MM.1S (cell line): ENCODE measurements around the gene C10orf53.

Experiments
- DNase-seq: peaks from one replicate; pipeline ENCODE4 v3.0.0-alpha.2; 2015
- H2AFZ ChIP-seq: fragments of 300-600 bp; sonication (generic); 2 replicates; pipeline ENCODE4 v1.6.0; 2016; ENCODE audit warnings: antibody characterized with exemption, low read length
- H3F3A ChIP-seq: fragments of 300-600 bp; sonication (generic); 2 replicates; pipeline ENCODE4 v1.6.1; 2016; ENCODE audit warnings: mild to moderate bottlenecking, antibody characterized with exemption, low read length, moderate library complexity, mixed read lengths; ENCODE audit not compliant: insufficient read depth
- H3K27ac ChIP-seq: fragments of 300-600 bp; sonication (generic); 2 replicates; pipeline ENCODE4 v1.5.1; 2016; ENCODE audit warnings: mild to moderate bottlenecking, low read length
- H3K27me3 ChIP-seq: fragments of 300-600 bp; sonication (generic); replicated peaks from 2 replicates; pipeline ENCODE4 v1.6.0; 2016; ENCODE audit warnings: low read length; ENCODE audit not compliant: insufficient read depth
- H3K36me3 ChIP-seq: fragments of 300-600 bp; sonication (generic); replicated peaks from 2 replicates; pipeline ENCODE4 v1.6.1; 2016; ENCODE audit warnings: mild to moderate bottlenecking, low read length, mixed read lengths; ENCODE audit not compliant: insufficient read depth
- H3K4me1 ChIP-seq: fragments of 300-600 bp; sonication (generic); 2 replicates; pipeline ENCODE4 v1.6.1; 2016; ENCODE audit warnings: low read length, mixed read lengths
- H3K4me2 ChIP-seq: fragments of 300-600 bp; sonication (generic); 2 replicates; pipeline ENCODE4 v1.6.0; 2016; ENCODE audit warnings: low read depth, low read length
- H3K4me3 ChIP-seq: fragments of 300-600 bp; sonication (generic); 2 replicates; pipeline ENCODE4 v1.5.1; 2016; ENCODE audit warnings: low read length, mixed read lengths
- H3K79me2 ChIP-seq: fragments of 300-600 bp; sonication (generic); 2 replicates; pipeline ENCODE4 v1.6.1; 2016; ENCODE audit warnings: mixed run types, low read length, mixed read lengths
- H3K9ac ChIP-seq: fragments of 300-600 bp; sonication (generic); 2 replicates; pipeline ENCODE4 v1.6.1; 2016; ENCODE audit warnings: low read length, mixed read lengths
- H3K9me2 ChIP-seq: fragments of 300-600 bp; sonication (generic); replicated peaks from 2 replicates; pipeline ENCODE4 v1.6.1; 2016; ENCODE audit warnings: mild to moderate bottlenecking, low read length, mixed read lengths; ENCODE audit not compliant: insufficient read depth
- H3K9me3 ChIP-seq: fragments of 300-600 bp; sonication (generic); replicated peaks from 2 replicates; pipeline ENCODE4 v1.6.1; 2016; ENCODE audit warnings: mild to moderate bottlenecking, low read length, mixed read lengths; ENCODE audit not compliant: insufficient read depth
- H4K20me1 ChIP-seq: fragments of 300-600 bp; sonication (generic); 2 replicates; pipeline ENCODE4 v1.6.1; 2016; ENCODE audit warnings: mild to moderate bottlenecking, low read length, moderate library complexity, mixed read lengths; ENCODE audit not compliant: insufficient read depth
- EZH2 ChIP-seq: fragments of 300-600 bp; sonication (generic); optimal IDR thresholded peaks from 2 replicates; pipeline ENCODE3; 2017; ENCODE audit warnings: low read depth, mild to moderate bottlenecking, antibody characterized with exemption, low read length, mixed read lengths
- EZH2phosphoT487 ChIP-seq: fragments of 300-600 bp; sonication (generic); IDR thresholded peaks from 2 replicates; pipeline ENCODE4 v1.6.1; 2018; ENCODE audit warnings: antibody characterized with exemption, low read length
- TF ChIP-seq, protein P1 (sequence below): fragments of 300-600 bp; sonication (generic); IDR thresholded peaks from 2 replicates; pipeline ENCODE4 v1.5.1; 2016; ENCODE audit warnings: antibody characterized with exemption, low read length, mixed read lengths

C10orf53 gene

DNA sequence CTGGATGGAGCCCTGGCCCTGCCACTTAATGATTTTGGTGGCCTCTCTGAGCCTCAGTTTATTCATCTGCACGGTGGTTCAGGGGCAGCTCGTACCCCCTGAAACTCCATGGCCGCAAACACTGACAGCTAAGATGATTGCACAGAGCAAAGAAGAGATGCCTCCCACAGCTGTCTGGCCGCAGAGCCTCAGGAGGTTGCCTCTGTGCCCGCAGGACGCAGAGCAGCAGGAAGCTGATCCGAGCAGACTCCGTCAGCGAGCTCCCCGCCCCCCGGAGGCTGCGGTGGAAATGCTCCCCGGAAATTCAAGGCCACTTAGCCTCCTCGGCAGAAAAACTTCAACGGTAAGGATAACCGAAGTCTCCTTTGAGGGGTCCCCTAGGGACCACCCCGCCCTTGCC is 30.2 kb upstream of the C10orf53 start:
- no peaks in the 10 kb centered on the region for H3K36me3 ChIP-seq
- H3K4me3 ChIP-seq, result no peak overlapping the region
- H2AFZ ChIP-seq, result no peak overlapping the region
- no peaks in the 10 kb centered on the region for H4K20me1 ChIP-seq
- no peaks in the 10 kb centered on the region for H3K9me2 ChIP-seq
- H3K27ac ChIP-seq, result no peak overlapping the region
- no peaks in the 10 kb centered on the region for H3K27me3 ChIP-seq
- TF ChIP-seq EZH2, result no peak
- TF ChIP-seq, protein P1, sequence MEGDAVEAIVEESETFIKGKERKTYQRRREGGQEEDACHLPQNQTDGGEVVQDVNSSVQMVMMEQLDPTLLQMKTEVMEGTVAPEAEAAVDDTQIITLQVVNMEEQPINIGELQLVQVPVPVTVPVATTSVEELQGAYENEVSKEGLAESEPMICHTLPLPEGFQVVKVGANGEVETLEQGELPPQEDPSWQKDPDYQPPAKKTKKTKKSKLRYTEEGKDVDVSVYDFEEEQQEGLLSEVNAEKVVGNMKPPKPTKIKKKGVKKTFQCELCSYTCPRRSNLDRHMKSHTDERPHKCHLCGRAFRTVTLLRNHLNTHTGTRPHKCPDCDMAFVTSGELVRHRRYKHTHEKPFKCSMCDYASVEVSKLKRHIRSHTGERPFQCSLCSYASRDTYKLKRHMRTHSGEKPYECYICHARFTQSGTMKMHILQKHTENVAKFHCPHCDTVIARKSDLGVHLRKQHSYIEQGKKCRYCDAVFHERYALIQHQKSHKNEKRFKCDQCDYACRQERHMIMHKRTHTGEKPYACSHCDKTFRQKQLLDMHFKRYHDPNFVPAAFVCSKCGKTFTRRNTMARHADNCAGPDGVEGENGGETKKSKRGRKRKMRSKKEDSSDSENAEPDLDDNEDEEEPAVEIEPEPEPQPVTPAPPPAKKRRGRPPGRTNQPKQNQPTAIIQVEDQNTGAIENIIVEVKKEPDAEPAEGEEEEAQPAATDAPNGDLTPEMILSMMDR, result no peak
- TF ChIP-seq EZH2phosphoT487, result no peak
- DNase-seq, result no peak
- no peak overlapping the region for H3K4me2 ChIP-seq
- no peaks in the 10 kb centered on the region for H3F3A ChIP-seq
- no peaks in the 10 kb centered on the region for H3K79me2 ChIP-seq
- H3K4me1 ChIP-seq, result no peaks in the 10 kb centered on the region
- no peaks in the 10 kb centered on the region for H3K9me3 ChIP-seq
- no peak overlapping the region for H3K9ac ChIP-seq

DNA sequence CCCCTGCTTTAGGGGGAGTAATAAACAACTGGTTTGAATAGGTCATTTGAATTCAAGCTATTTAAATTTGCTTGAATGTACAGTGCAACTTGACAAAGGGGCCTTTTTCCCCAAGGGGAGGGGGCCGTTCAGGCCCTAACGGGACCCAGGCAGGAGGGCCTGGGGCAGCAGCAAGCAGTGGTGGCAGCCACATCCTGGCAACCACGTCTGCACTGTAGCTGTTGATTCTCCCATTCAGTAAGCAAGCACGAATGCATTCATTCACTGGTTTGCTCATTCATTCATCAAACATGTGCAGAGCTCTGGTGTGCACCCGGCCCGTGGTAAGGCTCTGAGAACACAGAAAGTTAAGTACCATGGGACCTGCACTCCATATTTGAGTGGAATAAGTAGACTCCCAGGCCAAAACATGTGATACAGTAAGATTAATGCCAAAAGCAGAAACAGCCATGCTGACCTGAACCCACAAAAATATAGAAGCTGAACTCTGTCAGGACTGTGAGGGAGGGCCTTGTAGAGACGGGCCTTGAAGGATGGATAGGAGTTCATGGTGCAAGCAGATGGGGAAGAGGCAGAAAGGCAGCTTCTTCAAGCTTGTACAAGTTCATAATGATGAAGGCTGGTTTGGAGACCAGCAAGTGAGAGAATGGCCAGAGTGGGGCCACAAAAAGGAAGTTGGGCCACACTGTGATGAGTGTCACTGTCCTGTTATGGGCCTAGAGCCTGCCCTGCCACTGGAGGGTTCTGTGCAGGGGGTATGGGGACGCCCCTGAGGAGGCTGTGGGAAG is 29.3 kb upstream of the C10orf53 start:
- Histone ChIP-seq H3K36me3 (no peaks in the 10 kb centered on the region), H3F3A (no peaks in the 10 kb centered on the region), H3K9me3 (no peaks in the 10 kb centered on the region), H3K27me3 (no peaks in the 10 kb centered on the region), H3K4me1 (no peaks in the 10 kb centered on the region), H4K20me1 (no peaks in the 10 kb centered on the region), H3K27ac (no peak overlapping the region), H3K4me2 (no peak overlapping the region), H3K79me2 (no peaks in the 10 kb centered on the region), H3K9me2 (no peaks in the 10 kb centered on the region), H2AFZ (no peak overlapping the region), H3K9ac (no peak overlapping the region), H3K4me3 (no peak overlapping the region)
- TF ChIP-seq, protein P1, result no peak
- no peak for TF ChIP-seq EZH2
- TF ChIP-seq EZH2phosphoT487, result no peak
- DNase-seq, result no peak

DNA sequence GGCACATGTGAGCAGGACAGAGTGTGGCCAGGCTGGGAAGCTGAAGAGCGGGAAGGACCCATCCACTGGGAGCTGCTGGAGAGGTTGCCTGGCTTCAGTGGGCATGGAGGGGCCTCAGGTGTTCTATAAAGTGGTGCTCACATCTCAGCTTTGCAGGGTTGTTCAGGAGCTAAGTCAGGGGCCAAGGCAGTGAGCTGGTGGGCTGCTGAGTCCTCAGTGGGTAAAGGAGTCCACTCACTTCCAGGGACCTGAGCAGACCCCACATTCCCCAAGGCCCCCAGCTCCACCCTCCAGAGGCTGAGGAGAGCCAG is 28.8 kb upstream of the C10orf53 start:
- Histone ChIP-seq H3F3A (no peaks in the 10 kb centered on the region), H2AFZ (no peak overlapping the region), H3K9me3 (no peaks in the 10 kb centered on the region), H4K20me1 (no peaks in the 10 kb centered on the region), H3K4me2 (no peak overlapping the region), H3K36me3 (no peaks in the 10 kb centered on the region), H3K4me1 (no peaks in the 10 kb centered on the region), H3K27me3 (no peaks in the 10 kb centered on the region), H3K4me3 (no peak overlapping the region), H3K9me2 (no peaks in the 10 kb centered on the region), H3K9ac (no peak overlapping the region), H3K79me2 (no peaks in the 10 kb centered on the region), H3K27ac (no peak overlapping the region)
- DNase-seq, result no peak
- TF ChIP-seq, protein P1, result no peak
- no peak for TF ChIP-seq EZH2
- TF ChIP-seq EZH2phosphoT487, result no peak
